ENCODE data around the gene OIP5.

GRCh38 chr15:41304149-41304770, 28.1 kb downstream of the OIP5 start:
- no peak for TF ChIP-seq CTCF (IDR thresholded peaks at IDR 0.05)
- TF ChIP-seq POLR2A (IDR thresholded peaks at IDR 0.05) = no peak
